ENCODE measurements around the gene TMEM165.

Gene TMEM165

DNA sequence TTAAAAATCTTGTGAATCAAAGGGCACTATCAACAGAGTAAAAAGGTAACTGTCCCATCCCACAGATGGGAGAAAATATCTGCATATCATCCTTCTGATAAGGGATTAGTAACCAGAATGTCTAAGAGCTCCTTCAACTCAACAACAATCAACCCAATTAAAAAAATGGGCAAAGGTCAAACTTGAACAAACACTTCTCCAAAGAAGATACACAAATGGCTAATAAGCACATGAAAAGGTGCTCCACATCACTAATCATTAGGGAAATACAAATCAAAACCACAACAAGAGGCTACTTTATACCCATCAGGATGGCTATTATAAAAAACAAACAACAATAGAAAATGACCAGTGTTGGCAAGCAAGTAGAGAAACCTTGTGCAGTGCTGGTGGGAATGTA lies 43.3 kb downstream of the TMEM165 start:
- Histone ChIP-seq H3K27me3 (ENCODE audit: insufficient read depth, low read length) (no peaks in the 10 kb centered on the region), H3K4me3 (ENCODE audit: low read length) (no peak overlapping the region), H3K27ac (ENCODE audit: low read depth, low read length) (no peak overlapping the region), H3K4me1 (ENCODE audit: insufficient read depth, low read length) (no peaks in the 10 kb centered on the region), H3K9ac (ENCODE audit: low read depth, low read length) (no peak overlapping the region), H3K9me3 (ENCODE audit: insufficient read depth, low read depth, low read length) (no peaks in the 10 kb centered on the region), H3K36me3 (ENCODE audit: insufficient read depth, low read length) (peaks cover 78% of the 10 kb centered on the region)

DNA sequence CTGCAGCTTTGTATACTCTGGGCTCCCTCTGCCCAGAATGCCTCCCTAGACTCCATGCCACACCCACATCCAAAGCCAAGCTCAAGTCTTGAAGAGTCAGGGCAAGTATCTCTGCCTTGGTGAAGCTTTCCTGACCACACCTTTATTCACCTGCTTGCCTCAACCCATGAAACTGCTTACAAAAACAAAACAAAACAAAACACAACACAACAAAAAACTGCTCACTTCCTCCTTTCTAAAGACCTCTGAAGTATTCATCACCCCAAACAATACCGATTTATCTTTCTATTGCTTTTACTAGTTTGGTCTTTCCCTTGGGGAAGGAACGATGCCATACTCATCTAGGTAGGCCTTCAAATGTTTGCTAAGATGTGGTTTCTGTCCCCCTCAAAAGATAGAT lies 45.0 kb downstream of the TMEM165 start:
- Histone ChIP-seq H3K27ac (ENCODE audit: low read depth, low read length) (no peak overlapping the region), H3K9me3 (ENCODE audit: insufficient read depth, low read depth, low read length) (no peaks in the 10 kb centered on the region), H3K36me3 (ENCODE audit: insufficient read depth, low read length) (peaks cover 69% of the 10 kb centered on the region), H3K9ac (ENCODE audit: low read depth, low read length) (no peak overlapping the region), H3K4me1 (ENCODE audit: insufficient read depth, low read length) (no peaks in the 10 kb centered on the region), H3K4me3 (ENCODE audit: low read length) (no peak overlapping the region), H3K27me3 (ENCODE audit: insufficient read depth, low read length) (no peaks in the 10 kb centered on the region)
- WGBS = 98% methylated on average over 2 of the region's 2 CpGs

DNA sequence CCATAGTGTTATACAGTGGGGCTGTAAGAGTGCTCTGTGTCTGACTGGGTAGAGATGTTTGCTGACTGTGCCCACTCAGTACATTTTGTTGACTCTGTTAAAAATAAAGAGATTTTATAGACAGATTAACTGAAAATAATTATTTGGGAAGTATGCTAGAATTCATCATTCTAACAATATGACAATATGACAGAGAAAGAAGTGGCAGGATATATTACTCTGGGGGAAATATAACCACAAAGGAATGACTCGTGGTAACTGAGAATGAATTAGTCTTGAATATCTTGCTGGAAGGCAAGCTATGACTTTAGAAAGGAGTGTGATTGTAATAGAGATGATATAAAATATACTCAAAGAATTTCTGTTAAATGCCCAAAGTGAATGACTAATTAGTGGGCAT lies 46.8 kb downstream of the TMEM165 start:
- Histone ChIP-seq H3K36me3 (ENCODE audit: insufficient read depth, low read length) (peaks cover 64% of the 10 kb centered on the region), H3K4me3 (ENCODE audit: low read length) (no peak overlapping the region), H3K9me3 (ENCODE audit: insufficient read depth, low read depth, low read length) (no peaks in the 10 kb centered on the region), H3K27me3 (ENCODE audit: insufficient read depth, low read length) (no peaks in the 10 kb centered on the region), H3K4me1 (ENCODE audit: insufficient read depth, low read length) (no peaks in the 10 kb centered on the region), H3K9ac (ENCODE audit: low read depth, low read length) (no peak overlapping the region), H3K27ac (ENCODE audit: low read depth, low read length) (no peak overlapping the region)
- WGBS = 87% methylated on average over 1 of the region's 1 CpG

DNA sequence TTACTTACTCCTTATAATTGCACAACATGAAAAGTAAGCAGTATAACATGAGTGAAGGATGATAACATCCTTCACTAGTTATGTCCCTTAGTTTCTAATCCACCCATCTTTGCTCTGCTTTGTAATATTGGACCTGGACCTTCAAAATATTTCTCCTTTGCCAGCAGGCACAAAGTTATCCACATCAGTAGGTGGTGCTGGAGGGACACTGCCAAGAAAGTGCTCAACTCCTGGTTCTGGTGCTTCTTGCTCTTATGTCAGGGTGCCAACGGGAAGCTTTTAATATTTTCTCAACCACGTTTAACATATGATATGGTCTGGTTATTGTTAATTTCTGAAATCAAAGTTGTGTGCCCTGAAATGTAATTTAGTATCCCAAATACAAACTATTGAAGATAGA lies 49.1 kb downstream of the TMEM165 start:
- H3K27ac ChIP-seq (ENCODE audit: low read depth, low read length) = no peak overlapping the region
- no CpG with 5 or more reads among the region's 2 CpGs for WGBS
- H3K9me3 ChIP-seq (ENCODE audit: insufficient read depth, low read depth, low read length) = no peaks in the 10 kb centered on the region
- H3K27me3 ChIP-seq (ENCODE audit: insufficient read depth, low read length) = no peaks in the 10 kb centered on the region
- H3K4me1 ChIP-seq (ENCODE audit: insufficient read depth, low read length) = no peaks in the 10 kb centered on the region
- H3K4me3 ChIP-seq (ENCODE audit: low read length) = no peak overlapping the region
- H3K9ac ChIP-seq (ENCODE audit: low read depth, low read length) = no peak overlapping the region
- peaks cover 74% of the 10 kb centered on the region for H3K36me3 ChIP-seq (ENCODE audit: insufficient read depth, low read length)

DNA sequence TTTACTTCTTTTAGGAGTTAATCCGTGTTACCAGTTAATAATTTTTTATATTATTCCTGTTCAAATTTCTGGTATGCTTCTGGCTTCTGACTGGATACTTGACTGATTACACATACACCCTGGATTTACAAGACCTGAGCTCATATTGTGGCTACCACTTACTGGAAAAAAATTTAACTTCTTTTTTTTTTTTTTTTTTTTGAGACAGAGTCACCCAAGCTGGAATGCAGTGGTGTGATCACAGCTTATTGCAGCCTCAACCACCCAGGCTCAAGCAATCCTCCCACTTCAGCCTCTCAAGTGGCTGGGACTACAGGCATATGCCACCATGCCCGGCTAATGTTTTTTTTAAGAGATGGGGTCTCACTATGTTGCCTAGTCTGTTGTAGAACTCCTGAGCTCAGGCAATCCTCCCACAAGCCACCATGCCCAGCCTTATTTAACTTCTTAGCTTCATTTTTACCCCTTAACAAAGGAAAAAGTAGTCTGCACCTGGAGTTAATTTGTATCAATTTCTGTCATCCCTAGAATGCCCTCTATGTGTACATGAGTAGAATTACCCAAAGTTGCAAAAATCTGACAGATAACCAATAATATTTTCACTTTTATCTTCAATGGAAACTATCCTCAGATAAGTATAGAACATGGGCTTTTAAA lies 50.3 kb downstream of the TMEM165 start:
- Histone ChIP-seq H3K27ac (ENCODE audit: low read depth, low read length) (no peak overlapping the region), H3K9ac (ENCODE audit: low read depth, low read length) (no peak overlapping the region), H3K4me3 (ENCODE audit: low read length) (no peak overlapping the region), H3K4me1 (ENCODE audit: insufficient read depth, low read length) (no peaks in the 10 kb centered on the region), H3K27me3 (ENCODE audit: insufficient read depth, low read length) (no peaks in the 10 kb centered on the region), H3K36me3 (ENCODE audit: insufficient read depth, low read length) (peaks cover 84% of the 10 kb centered on the region), H3K9me3 (ENCODE audit: insufficient read depth, low read depth, low read length) (no peaks in the 10 kb centered on the region)
- WGBS = 89% methylated on average over 1 of the region's 2 CpGs

DNA sequence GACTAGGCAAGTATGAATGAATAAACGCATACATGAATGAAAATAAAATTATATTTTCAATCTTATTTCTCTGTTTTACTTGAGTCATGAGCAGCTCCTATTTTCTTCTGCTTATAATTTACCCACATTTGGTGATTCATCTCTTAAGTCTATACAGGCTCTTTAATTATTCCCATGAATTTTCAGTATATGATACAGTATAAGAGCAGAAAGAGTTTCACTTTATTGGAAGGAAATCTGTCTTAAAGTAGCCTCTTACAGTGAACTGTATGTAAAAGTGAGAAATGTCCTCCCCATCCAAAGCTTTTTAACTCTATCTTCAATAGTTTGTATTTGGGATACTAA lies 50.8 kb downstream of the TMEM165 start:
- no CpG with 5 or more reads among the region's 1 CpG for WGBS
- no peaks in the 10 kb centered on the region for H3K4me1 ChIP-seq (ENCODE audit: insufficient read depth, low read length)
- no peak overlapping the region for H3K9ac ChIP-seq (ENCODE audit: low read depth, low read length)
- no peaks in the 10 kb centered on the region for H3K27me3 ChIP-seq (ENCODE audit: insufficient read depth, low read length)
- H3K27ac ChIP-seq (ENCODE audit: low read depth, low read length) = no peak overlapping the region
- H3K4me3 ChIP-seq (ENCODE audit: low read length) = no peak overlapping the region
- no peaks in the 10 kb centered on the region for H3K9me3 ChIP-seq (ENCODE audit: insufficient read depth, low read depth, low read length)
- H3K36me3 ChIP-seq (ENCODE audit: insufficient read depth, low read length) = peaks cover 82% of the 10 kb centered on the region

DNA sequence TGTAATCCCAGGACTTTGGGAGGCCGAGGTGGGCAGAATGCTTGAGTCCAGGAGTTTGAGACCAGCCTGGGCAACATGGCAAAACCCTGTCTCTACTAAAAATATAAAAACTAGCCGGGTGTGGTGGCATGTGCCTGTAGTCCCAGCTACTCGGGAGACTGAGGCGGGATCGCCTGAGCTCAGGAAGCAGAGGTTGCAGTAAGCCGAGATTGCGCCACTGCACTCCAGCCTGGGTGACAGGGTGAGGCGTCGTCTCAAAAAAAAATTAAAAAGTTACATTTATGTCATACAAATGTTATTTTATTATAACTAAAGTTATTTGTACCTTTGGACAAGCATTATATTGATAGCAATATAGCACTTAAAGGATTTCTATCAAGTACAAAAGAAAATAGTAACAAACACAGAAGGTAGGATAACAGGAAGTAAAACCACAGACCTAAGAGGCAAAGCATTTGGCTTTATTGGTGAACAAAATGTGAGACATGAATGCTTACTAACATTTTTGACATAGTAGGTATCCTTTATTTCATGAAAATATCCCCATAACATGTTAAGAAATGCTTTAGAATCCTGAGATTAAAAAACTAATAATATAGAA lies 51.5 kb downstream of the TMEM165 start:
- Histone ChIP-seq H3K9me3 (ENCODE audit: insufficient read depth, low read depth, low read length) (no peaks in the 10 kb centered on the region), H3K9ac (ENCODE audit: low read depth, low read length) (no peak overlapping the region), H3K4me3 (ENCODE audit: low read length) (no peak overlapping the region), H3K27ac (ENCODE audit: low read depth, low read length) (no peak overlapping the region), H3K27me3 (ENCODE audit: insufficient read depth, low read length) (no peaks in the 10 kb centered on the region), H3K4me1 (ENCODE audit: insufficient read depth, low read length) (no peaks in the 10 kb centered on the region), H3K36me3 (ENCODE audit: insufficient read depth, low read length) (peaks cover 82% of the 10 kb centered on the region)
- WGBS = 97% methylated on average over 7 of the region's 9 CpGs

DNA sequence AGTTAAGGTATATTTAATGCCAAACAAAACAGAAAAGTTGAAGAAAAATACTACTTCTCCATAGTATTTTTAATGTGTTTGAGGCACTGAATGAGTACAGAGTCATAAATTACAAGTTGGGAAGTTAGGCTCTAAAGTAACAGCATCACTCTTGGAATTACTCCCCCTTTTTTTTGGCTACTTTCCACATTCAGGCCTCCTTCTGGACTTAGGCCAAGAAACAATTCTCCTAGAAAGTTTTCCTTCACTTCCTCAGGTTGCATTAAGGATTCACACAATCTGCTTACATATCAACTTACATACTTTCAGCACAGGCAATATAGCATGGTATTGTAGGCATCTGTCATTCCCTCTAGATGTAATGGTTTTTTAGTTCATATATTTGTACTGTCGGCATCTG lies 52.1 kb downstream of the TMEM165 start:
- Histone ChIP-seq H3K9ac (ENCODE audit: low read depth, low read length) (no peak overlapping the region), H3K9me3 (ENCODE audit: insufficient read depth, low read depth, low read length) (no peaks in the 10 kb centered on the region), H3K36me3 (ENCODE audit: insufficient read depth, low read length) (peaks cover 82% of the 10 kb centered on the region), H3K27ac (ENCODE audit: low read depth, low read length) (no peak overlapping the region), H3K27me3 (ENCODE audit: insufficient read depth, low read length) (no peaks in the 10 kb centered on the region), H3K4me1 (ENCODE audit: insufficient read depth, low read length) (no peaks in the 10 kb centered on the region), H3K4me3 (ENCODE audit: low read length) (no peak overlapping the region)
- no CpG with 5 or more reads among the region's 1 CpG for WGBS

DNA sequence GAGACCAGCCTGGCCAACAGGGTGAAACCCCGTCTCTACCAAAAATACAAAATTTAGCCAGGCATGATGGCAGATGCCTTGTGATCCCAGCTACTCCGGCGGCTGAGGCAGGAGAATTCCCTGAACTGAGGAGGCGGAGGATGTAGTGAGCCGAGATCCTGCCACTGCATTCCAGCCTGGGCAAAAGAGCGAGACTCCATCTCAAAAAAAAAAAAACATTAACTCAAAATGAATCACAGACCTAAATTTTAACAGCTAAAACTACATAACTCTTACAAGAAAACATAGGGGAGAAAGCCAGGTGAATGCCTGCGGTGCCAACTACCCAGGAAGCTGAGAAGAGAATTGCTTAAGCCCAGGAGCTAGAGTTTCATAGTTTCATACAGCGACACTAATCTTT lies 54.8 kb downstream of the TMEM165 start:
- 97% methylated on average over 8 of the region's 8 CpGs for WGBS
- Histone ChIP-seq H3K27ac (ENCODE audit: low read depth, low read length) (no peak overlapping the region), H3K9ac (ENCODE audit: low read depth, low read length) (no peak overlapping the region), H3K27me3 (ENCODE audit: insufficient read depth, low read length) (no peaks in the 10 kb centered on the region), H3K4me3 (ENCODE audit: low read length) (no peak overlapping the region), H3K4me1 (ENCODE audit: insufficient read depth, low read length) (no peaks in the 10 kb centered on the region), H3K9me3 (ENCODE audit: insufficient read depth, low read depth, low read length) (no peaks in the 10 kb centered on the region), H3K36me3 (ENCODE audit: insufficient read depth, low read length) (peaks cover 84% of the 10 kb centered on the region)

DNA sequence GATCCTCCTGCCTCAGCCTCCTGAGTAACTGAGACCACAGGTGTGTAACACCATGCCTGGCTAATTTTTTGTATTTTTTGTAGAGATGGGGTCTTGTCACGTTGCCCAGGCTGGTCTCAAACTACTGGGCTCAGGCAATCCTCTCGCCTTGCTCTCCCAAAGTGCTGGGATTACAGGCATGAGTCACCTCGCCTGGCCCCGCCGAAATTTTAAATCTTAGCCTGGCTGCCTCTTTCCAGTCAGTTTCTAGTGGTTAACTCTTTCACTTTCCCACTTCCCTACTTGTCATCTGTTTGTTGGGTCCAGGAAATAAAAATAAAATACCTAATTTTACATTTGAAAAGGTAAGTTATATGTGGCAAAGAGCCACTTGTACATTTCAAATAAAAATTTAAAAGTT lies 62.4 kb downstream of the TMEM165 start:
- Histone ChIP-seq H3K36me3 (ENCODE audit: insufficient read depth, low read length) (peaks cover 57% of the 10 kb centered on the region), H3K4me3 (ENCODE audit: low read length) (no peak overlapping the region), H3K4me1 (ENCODE audit: insufficient read depth, low read length) (no peaks in the 10 kb centered on the region), H3K9me3 (ENCODE audit: insufficient read depth, low read depth, low read length) (no peaks in the 10 kb centered on the region), H3K9ac (ENCODE audit: low read depth, low read length) (no peak overlapping the region), H3K27ac (ENCODE audit: low read depth, low read length) (no peak overlapping the region), H3K27me3 (ENCODE audit: insufficient read depth, low read length) (no peaks in the 10 kb centered on the region)
- WGBS = 94% methylated on average over 5 of the region's 5 CpGs

DNA sequence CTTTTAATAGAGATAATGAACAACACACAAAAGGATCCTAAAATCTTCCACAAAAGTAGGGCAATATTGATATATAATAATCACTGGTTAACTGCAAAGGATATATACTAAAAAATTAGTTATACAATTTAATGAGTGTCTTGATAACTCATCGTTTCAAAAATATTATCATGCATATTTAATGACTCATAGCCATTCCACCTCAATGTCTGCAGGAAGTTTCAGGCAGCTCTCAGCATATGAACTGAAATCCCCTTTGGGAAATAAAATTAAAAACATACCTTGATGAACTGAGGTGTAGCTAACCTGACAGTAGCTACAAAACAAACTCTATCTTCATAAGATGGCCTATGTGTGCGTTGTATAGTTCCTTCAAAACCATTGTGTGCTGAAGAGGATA lies 62.9 kb downstream of the TMEM165 start:
- H3K9me3 ChIP-seq (ENCODE audit: insufficient read depth, low read depth, low read length) = no peaks in the 10 kb centered on the region
- H3K36me3 ChIP-seq (ENCODE audit: insufficient read depth, low read length) = peaks cover 52% of the 10 kb centered on the region
- no peaks in the 10 kb centered on the region for H3K4me1 ChIP-seq (ENCODE audit: insufficient read depth, low read length)
- H3K4me3 ChIP-seq (ENCODE audit: low read length) = no peak overlapping the region
- no peak overlapping the region for H3K9ac ChIP-seq (ENCODE audit: low read depth, low read length)
- H3K27ac ChIP-seq (ENCODE audit: low read depth, low read length) = no peak overlapping the region
- no peaks in the 10 kb centered on the region for H3K27me3 ChIP-seq (ENCODE audit: insufficient read depth, low read length)
- 91% methylated on average over 1 of the region's 2 CpGs for WGBS

DNA sequence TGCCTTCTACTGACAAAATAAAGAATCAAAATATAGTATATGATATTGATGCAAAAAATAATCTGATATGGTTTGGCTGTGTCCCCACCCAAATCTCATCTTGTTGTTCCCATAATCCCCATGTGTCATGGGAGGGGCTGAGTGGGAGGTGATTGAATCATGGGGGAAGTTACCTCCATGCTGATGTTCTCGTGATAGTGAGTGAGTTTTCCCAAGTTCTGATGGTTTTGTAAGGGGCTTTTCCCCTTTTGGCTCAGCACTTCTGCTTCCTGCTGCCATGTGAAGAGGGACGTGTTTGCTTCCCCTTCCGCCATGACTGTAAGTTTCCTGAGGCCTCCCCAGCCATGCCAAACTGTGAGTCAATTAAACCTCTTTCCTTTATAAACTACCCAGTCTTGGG lies 70.2 kb downstream of the TMEM165 start:
- H3K4me1 ChIP-seq (ENCODE audit: insufficient read depth, low read length) = peaks cover 7% of the 10 kb centered on the region; the same call in 1 of the 2 replicates
- H3K4me3 ChIP-seq (ENCODE audit: low read length) = no peak overlapping the region
- 93% methylated on average over 3 of the region's 3 CpGs for WGBS
- H3K27me3 ChIP-seq (ENCODE audit: insufficient read depth, low read length) = no peaks in the 10 kb centered on the region
- no peaks in the 10 kb centered on the region for H3K9me3 ChIP-seq (ENCODE audit: insufficient read depth, low read depth, low read length)
- no peak overlapping the region for H3K9ac ChIP-seq (ENCODE audit: low read depth, low read length)
- H3K36me3 ChIP-seq (ENCODE audit: insufficient read depth, low read length) = peaks cover 59% of the 10 kb centered on the region
- no peak overlapping the region for H3K27ac ChIP-seq (ENCODE audit: low read depth, low read length)
